ENCODE data around the gene METTL4.

- no peak for TF ChIP-seq POLR2A (IDR thresholded peaks at IDR 0.05)
- peak in 2 of 3 donors; percentile 18 to 27 for TF ChIP-seq CTCF (IDR thresholded peaks at IDR 0.05)
- TF ChIP-seq EP300 (IDR thresholded peaks at IDR 0.05) = no peak
Observed at GRCh38 chr18:2547477-2548087, 23.7 kb downstream of the METTL4 start.
